ENCODE results near the gene DENND1A. TPM values are rescaled to one million over a fixed set of nuclear protein-coding genes. Genes with fewer than 3 reads are reported as not detected.

DENND1A gene
- total RNA-seq, 4 donors from 2014 or later = 37.1 to 55.3 (median 50.0) TPM

GRCh38 chr9:123339666-123340510 is 590.0 kb downstream of the DENND1A start:
- peak overlapping the region; percentile 52 to 91 (median 74) for H3K27ac ChIP-seq
- peak overlapping the region; percentile 26 to 43 (median 34) for H3K4me3 ChIP-seq
- peak in 2 of 3 donors; percentile 71 to 79 for DNase-seq
- H3K4me1 ChIP-seq = peaks cover 0 to 42% (median 16%) of the 10 kb centered on the region in 4 donors
- H3K27me3 ChIP-seq = no peaks in the 10 kb centered on the region
- TF ChIP-seq CTCF (IDR thresholded peaks at IDR 0.05) (no peak), POLR2A (IDR thresholded peaks at IDR 0.05) (no peak)
- H3K36me3 ChIP-seq = no peaks in the 10 kb centered on the region
- no peaks in the 10 kb centered on the region for H3K9me3 ChIP-seq

DNA sequence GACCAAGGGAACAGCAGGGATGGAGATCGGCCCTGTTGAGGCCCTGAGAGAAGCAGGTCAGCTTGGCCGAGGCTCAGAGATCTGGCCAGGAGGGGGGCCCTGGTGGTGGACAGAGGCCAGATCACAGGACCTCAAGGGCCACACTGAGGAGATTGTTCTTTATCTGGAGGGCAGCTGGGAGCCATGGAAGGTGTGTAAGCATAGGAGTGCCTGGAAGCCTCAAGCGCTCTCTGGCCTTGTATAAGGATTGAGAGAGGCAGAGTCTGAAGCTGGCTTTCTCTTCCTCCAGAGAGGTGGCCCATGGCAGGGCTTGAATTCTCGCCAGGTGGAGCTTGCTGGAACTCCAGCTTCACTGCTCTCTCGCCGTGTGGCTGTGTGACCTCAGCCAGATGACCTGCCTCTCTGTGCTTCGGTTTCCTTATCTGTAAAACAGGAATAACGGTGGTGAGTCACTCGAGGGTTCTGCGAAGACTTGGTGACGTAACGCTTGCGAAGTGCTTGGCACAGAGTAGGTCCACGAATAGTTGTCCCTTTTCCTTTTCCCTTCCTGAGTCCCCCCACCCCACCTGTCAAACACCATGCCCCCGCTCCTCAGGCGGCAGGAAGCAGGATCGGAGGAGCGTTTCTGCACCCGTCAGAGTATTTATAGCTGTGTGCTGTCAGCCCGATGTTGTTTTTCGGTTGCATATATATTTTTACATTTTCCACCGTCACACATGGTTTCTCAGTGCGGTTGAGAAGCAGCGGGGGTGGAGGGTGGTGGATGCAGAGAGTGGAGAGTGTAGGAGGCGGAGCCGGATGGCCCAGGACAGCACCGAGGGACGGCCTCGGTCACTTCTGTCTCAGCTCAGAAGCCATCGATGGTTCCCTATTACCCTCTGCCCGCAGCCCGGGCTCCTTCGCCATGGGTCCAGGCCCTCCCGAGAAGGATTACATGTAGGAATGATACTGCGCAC is 590.9 kb downstream of the DENND1A start:
- no peaks in the 10 kb centered on the region for H3K27me3 ChIP-seq
- H3K27ac ChIP-seq = peak overlapping the region; percentile 52 to 91 (median 74)
- peaks cover 0 to 38% (median 16%) of the 10 kb centered on the region in 4 donors for H3K4me1 ChIP-seq
- peak in 2 of 3 donors; percentile 89 to 90 for DNase-seq
- H3K9me3 ChIP-seq = no peaks in the 10 kb centered on the region
- no peak for TF ChIP-seq POLR2A (IDR thresholded peaks at IDR 0.05)
- TF ChIP-seq CTCF (IDR thresholded peaks at IDR 0.05) = no peak
- H3K4me3 ChIP-seq = peak overlapping the region; percentile 26 to 43 (median 34)
- H3K36me3 ChIP-seq = no peaks in the 10 kb centered on the region

DNA sequence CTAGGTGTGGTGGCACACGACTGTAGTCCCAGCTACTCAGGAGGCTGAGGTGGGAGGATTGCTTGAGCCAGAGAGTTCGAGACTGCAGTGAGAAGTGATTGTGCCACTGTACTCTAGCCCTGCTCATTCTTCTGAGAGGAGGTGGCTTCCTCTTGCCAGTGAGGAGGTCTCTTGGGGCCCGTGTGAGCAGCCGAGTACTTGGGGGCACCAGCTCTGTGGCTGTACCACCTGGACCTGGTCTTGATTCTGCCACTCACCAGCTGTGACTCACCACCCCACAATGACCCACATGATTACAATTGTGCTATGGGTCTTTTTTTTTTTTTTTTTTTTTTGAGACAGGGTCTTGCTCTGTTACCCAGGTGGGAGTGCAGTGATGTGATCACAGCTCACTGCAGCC is 592.0 kb downstream of the DENND1A start:
- TF ChIP-seq CTCF (IDR thresholded peaks at IDR 0.05) = no peak
- no peak for TF ChIP-seq POLR2A (IDR thresholded peaks at IDR 0.05)
- no peaks in the 10 kb centered on the region for H3K27me3 ChIP-seq
- no peaks in the 10 kb centered on the region for H3K36me3 ChIP-seq
- no peaks in the 10 kb centered on the region for H3K9me3 ChIP-seq
- peak overlapping the region in 2 of 4 donors; percentile 84 to 91 for H3K27ac ChIP-seq
- peak in 2 of 3 donors; percentile 78 to 81 for DNase-seq
- peaks cover 0 to 32% (median 14%) of the 10 kb centered on the region in 4 donors for H3K4me1 ChIP-seq
- no peak overlapping the region for H3K4me3 ChIP-seq

- TF ChIP-seq CTCF (IDR thresholded peaks at IDR 0.05) (no peak), POLR2A (IDR thresholded peaks at IDR 0.05) (no peak)
- Histone ChIP-seq H3K27ac (peak overlapping the region in 1 of 4 donors; percentile 84), H3K36me3 (no peaks in the 10 kb centered on the region), H3K4me1 (peaks cover 0 to 28% (median 12%) of the 10 kb centered on the region in 4 donors), H3K4me3 (no peak overlapping the region), H3K9me3 (no peaks in the 10 kb centered on the region), H3K27me3 (no peaks in the 10 kb centered on the region)
- DNase-seq = no peak
Observed at GRCh38 chr9:123336959-123337358, 593.0 kb downstream of the DENND1A start.

GRCh38 chr9:123336449-123336848 is 593.5 kb downstream of the DENND1A start:
- Histone ChIP-seq H3K9me3 (no peaks in the 10 kb centered on the region), H3K27me3 (no peaks in the 10 kb centered on the region), H3K4me1 (peaks cover 0 to 28% (median 12%) of the 10 kb centered on the region in 4 donors), H3K4me3 (no peak overlapping the region), H3K36me3 (no peaks in the 10 kb centered on the region), H3K27ac (peak overlapping the region in 1 of 4 donors; percentile 38)
- peak in 1 of 3 donors; percentile 23 for DNase-seq
- TF ChIP-seq POLR2A (IDR thresholded peaks at IDR 0.05) = no peak
- TF ChIP-seq CTCF (IDR thresholded peaks at IDR 0.05) = no peak
